OCI-LY3 (cell line): Measurements from ENCODE around the gene HINT3.
"Not testable (repeated sequence)": the region's sequence is repeated elsewhere in the genome, so short reads cannot be mapped to it uniquely, and the experiment has no call there.

Source experiments
- H2AFZ ChIP-seq: fragments of 200-600, 300-600 bp; shearing (Covaris generic); 2 replicates; pipeline ENCODE4 v1.6.0; 2014; ENCODE audit warnings: antibody characterized with exemption, low read depth, low read length
- H3K27ac ChIP-seq: fragments of 200-600, 300-600 bp; sonication (generic); 2 replicates; pipeline ENCODE4 v1.5.1; 2014; ENCODE audit warnings: mild to moderate bottlenecking, low read length, moderate library complexity, mixed read lengths
- H3K27me3 ChIP-seq: fragments of 200-600, 300-600 bp; sonication (generic); 2 replicates; pipeline ENCODE4 v1.6.1; 2014; ENCODE audit warnings: low read depth, low read length, mixed read lengths
- H3K36me3 ChIP-seq: fragments of 200-600, 300-600 bp; sonication (generic); replicated peaks from 2 replicates; pipeline ENCODE3; 2014; ENCODE audit warnings: low read depth, low read length, mixed read lengths
- H3K4me1 ChIP-seq: fragments of 300-600, 200-600 bp; sonication (generic); 2 replicates; pipeline ENCODE4 v1.6.1; 2014; ENCODE audit warnings: low read length, mixed read lengths
- H3K4me2 ChIP-seq: fragments of 200-600, 300-600 bp; sonication (generic); 2 replicates; pipeline ENCODE4 v1.6.1; 2014; ENCODE audit warnings: low read length, mixed read lengths
- H3K4me3 ChIP-seq: fragments of 300-600, 200-600 bp; sonication (generic); 2 replicates; pipeline ENCODE4 v1.5.1; 2014; ENCODE audit warnings: antibody characterized with exemption, mild to moderate bottlenecking, low read length, moderate library complexity
- H3K79me2 ChIP-seq: fragments of 300-600, 200-600 bp; shearing (Covaris generic); 2 replicates; pipeline ENCODE4 v1.6.1; 2014; ENCODE audit warnings: mild to moderate bottlenecking, low read length, mixed read lengths
- H3K9ac ChIP-seq: fragments of 300-600, 200-600 bp; shearing (Covaris generic); 2 replicates; pipeline ENCODE4 v1.6.0; 2014; ENCODE audit warnings: mild to moderate bottlenecking, low read length, moderate library complexity
- H3K9me3 ChIP-seq: fragments of 200-600, 300-600 bp; shearing (Covaris generic); 2 replicates; pipeline ENCODE4 v1.6.1; 2014; ENCODE audit warnings: low read length, mixed read lengths; ENCODE audit not compliant: insufficient read depth
- H4K20me1 ChIP-seq: fragments of 200-600, 300-600 bp; sonication (generic); 2 replicates; pipeline ENCODE4 v1.6.1; 2016; ENCODE audit warnings: low read length, mixed read lengths; ENCODE audit not compliant: insufficient read depth
- EZH2phosphoT487 ChIP-seq: fragments of 200-600 bp; shearing (Covaris generic); IDR thresholded peaks from 2 replicates; pipeline ENCODE4 v1.6.1; 2018; ENCODE audit warnings: antibody characterized with exemption, mixed run types, low read depth
- TF ChIP-seq, protein P1 (sequence below): fragments of 200-600, 300-600 bp; sonication (generic); IDR thresholded peaks from 2 replicates; pipeline ENCODE4 v1.5.1; 2014; ENCODE audit warnings: antibody characterized with exemption, low read length, low read depth

HINT3 gene

DNA sequence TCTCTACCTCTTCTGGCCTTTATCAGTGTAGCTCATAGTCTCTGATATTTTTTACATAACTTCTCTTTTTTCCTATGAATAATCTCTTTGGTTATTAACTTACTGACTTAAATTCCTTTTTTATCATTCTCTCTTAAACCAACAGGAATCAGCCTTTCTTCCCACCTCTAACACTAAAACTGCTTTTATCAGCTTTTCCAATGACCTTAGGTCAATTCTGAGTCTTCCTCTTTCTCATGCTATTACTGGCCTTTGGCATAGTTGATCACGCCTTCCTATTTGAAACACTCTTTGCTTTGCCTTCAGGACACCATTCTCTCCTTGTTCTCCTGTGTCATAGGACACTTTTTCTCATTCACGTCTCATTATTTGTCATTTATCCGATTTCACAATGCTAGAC lies 8.1 kb upstream of the HINT3 start:
- H3K9ac ChIP-seq, result no peak overlapping the region
- H3K4me1 ChIP-seq, result peaks cover 4% of the 10 kb centered on the region; the same call in 1 of the 2 replicates
- H3K4me3 ChIP-seq, result no peak overlapping the region
- H4K20me1 ChIP-seq, result no peaks in the 10 kb centered on the region
- H3K79me2 ChIP-seq, result no peaks in the 10 kb centered on the region
- H3K36me3 ChIP-seq, result no peaks in the 10 kb centered on the region
- no peak overlapping the region for H2AFZ ChIP-seq
- H3K27me3 ChIP-seq, result no peaks in the 10 kb centered on the region
- H3K27ac ChIP-seq, result no peak overlapping the region
- TF ChIP-seq, protein P1, sequence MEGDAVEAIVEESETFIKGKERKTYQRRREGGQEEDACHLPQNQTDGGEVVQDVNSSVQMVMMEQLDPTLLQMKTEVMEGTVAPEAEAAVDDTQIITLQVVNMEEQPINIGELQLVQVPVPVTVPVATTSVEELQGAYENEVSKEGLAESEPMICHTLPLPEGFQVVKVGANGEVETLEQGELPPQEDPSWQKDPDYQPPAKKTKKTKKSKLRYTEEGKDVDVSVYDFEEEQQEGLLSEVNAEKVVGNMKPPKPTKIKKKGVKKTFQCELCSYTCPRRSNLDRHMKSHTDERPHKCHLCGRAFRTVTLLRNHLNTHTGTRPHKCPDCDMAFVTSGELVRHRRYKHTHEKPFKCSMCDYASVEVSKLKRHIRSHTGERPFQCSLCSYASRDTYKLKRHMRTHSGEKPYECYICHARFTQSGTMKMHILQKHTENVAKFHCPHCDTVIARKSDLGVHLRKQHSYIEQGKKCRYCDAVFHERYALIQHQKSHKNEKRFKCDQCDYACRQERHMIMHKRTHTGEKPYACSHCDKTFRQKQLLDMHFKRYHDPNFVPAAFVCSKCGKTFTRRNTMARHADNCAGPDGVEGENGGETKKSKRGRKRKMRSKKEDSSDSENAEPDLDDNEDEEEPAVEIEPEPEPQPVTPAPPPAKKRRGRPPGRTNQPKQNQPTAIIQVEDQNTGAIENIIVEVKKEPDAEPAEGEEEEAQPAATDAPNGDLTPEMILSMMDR, result no peak
- TF ChIP-seq EZH2phosphoT487, result no peak
- H3K9me3 ChIP-seq, result no peaks in the 10 kb centered on the region
- no peak overlapping the region for H3K4me2 ChIP-seq

DNA sequence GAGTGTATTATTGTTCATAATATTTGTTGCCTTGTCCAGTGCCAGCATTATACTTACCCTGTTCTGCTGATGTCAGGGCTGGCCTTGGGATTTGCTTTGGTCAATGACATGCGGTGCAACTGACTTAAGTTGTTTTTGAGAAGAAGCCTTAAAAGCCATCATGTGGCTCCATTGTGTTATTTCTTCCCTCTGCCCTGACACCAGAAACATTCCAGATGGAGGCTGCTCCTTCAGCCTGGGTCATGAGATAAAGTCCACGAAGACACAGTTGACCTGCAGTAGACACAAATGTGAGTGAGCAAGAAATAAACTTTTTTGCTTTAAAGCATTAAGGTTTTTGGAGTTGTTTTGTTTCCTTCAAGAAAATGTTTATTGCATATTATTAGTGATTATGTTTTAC lies 7.5 kb upstream of the HINT3 start:
- Histone ChIP-seq H3K4me2 (no peak overlapping the region), H2AFZ (no peak overlapping the region), H3K9ac (no peak overlapping the region), H3K36me3 (no peaks in the 10 kb centered on the region), H4K20me1 (no peaks in the 10 kb centered on the region), H3K4me1 (peaks cover 10% of the 10 kb centered on the region), H3K4me3 (no peak overlapping the region), H3K27me3 (no peaks in the 10 kb centered on the region), H3K79me2 (no peaks in the 10 kb centered on the region), H3K27ac (no peak overlapping the region), H3K9me3 (no peaks in the 10 kb centered on the region)
- TF ChIP-seq EZH2phosphoT487, result no peak
- TF ChIP-seq, protein P1, result no peak

DNA sequence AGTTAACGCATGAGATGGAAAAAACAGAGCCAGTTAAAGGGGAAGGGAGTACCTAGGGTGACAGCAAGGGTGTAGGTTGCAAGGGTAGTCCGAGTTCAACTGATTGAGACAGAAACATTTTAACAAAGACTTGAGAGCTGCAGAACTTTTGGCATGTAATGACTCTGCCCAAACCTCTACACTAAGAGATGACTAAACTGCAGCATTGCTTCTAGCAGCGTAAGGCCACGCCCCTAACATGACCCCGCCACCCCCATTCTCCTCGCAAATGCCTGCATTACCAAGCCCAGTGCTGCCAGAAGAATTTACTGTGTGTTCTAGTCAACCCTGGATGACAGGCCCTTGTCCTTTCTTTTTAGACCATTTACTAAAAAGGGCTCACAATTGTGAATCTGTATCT lies 6.3 kb upstream of the HINT3 start:
- no peak overlapping the region for H3K9ac ChIP-seq
- H2AFZ ChIP-seq, result no peak overlapping the region
- no peaks in the 10 kb centered on the region for H3K9me3 ChIP-seq
- TF ChIP-seq, protein P1, result no peak
- TF ChIP-seq EZH2phosphoT487, result no peak
- H3K4me1 ChIP-seq, result peaks cover 10% of the 10 kb centered on the region
- no peaks in the 10 kb centered on the region for H3K27me3 ChIP-seq
- no peaks in the 10 kb centered on the region for H3K79me2 ChIP-seq
- no peaks in the 10 kb centered on the region for H4K20me1 ChIP-seq
- H3K36me3 ChIP-seq, result no peaks in the 10 kb centered on the region
- H3K4me2 ChIP-seq, result no peak overlapping the region
- no peak overlapping the region for H3K4me3 ChIP-seq
- H3K27ac ChIP-seq, result no peak overlapping the region

DNA sequence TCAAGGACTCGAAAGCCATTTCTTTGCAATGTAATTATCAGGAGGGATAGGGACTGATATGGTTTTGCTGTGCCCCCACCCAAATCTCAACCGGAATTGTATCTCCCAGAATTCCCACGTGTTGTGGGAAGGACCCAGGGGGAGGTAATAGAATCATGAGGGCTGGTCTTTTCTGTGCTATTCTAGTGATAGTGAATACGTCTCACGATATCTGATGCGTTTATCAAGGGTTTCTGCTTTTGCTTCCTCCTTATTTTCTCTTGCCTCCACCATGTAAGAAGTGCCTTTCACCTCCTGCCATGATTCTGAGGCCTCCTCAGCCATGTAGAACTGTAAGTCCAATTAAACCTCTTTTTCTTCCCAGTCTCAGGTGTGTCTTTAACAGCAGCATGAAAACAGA lies 5.9 kb upstream of the HINT3 start:
- not testable (repeated sequence) for H3K9ac ChIP-seq, H3K9me3 ChIP-seq, H2AFZ ChIP-seq, H3K4me3 ChIP-seq, H3K4me2 ChIP-seq, H3K27ac ChIP-seq, H4K20me1 ChIP-seq, H3K36me3 ChIP-seq, H3K79me2 ChIP-seq, H3K27me3 ChIP-seq
- H3K4me1 ChIP-seq, result peaks cover 11% of the 10 kb centered on the region

DNA sequence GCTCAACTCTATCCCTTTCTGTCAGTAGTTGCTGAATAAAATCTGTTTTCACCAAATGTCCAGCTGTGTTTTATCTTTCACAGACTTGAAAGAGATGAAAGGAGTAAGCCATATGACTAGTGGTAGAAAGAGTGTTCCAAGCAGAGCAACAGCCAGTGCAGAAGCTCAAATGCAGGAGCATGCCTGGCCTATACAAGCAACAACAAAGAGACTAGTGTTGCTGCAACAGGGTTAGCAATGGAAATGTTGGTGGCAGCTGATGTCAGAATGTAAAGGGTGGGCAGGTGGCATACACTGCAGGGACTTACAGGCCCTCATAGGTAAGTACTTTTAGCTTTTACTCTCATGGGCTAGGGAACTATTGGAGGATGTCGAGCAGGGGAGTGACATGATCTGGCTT lies 5.2 kb upstream of the HINT3 start:
- H3K9ac ChIP-seq, result no peak overlapping the region
- H3K36me3 ChIP-seq, result no peaks in the 10 kb centered on the region
- H4K20me1 ChIP-seq, result no peaks in the 10 kb centered on the region
- no peaks in the 10 kb centered on the region for H3K9me3 ChIP-seq
- no peak overlapping the region for H2AFZ ChIP-seq
- peaks cover 16% of the 10 kb centered on the region for H3K4me1 ChIP-seq
- no peak for TF ChIP-seq EZH2phosphoT487
- TF ChIP-seq, protein P1, result no peak
- no peak overlapping the region for H3K27ac ChIP-seq
- H3K4me3 ChIP-seq, result no peak overlapping the region
- no peaks in the 10 kb centered on the region for H3K27me3 ChIP-seq
- no peak overlapping the region for H3K4me2 ChIP-seq
- no peaks in the 10 kb centered on the region for H3K79me2 ChIP-seq
